ENCODE data around the gene LYSMD3. TPM values are rescaled to one million over a fixed set of nuclear protein-coding genes. Genes with fewer than 3 reads are reported as not detected.

Gene LYSMD3
- total RNA-seq, 3 donors from 2014 or later (not counting 1 experiment from before 2014, with no cell fraction given) = 15.2 to 27.9 (median 19.5) TPM

DNA sequence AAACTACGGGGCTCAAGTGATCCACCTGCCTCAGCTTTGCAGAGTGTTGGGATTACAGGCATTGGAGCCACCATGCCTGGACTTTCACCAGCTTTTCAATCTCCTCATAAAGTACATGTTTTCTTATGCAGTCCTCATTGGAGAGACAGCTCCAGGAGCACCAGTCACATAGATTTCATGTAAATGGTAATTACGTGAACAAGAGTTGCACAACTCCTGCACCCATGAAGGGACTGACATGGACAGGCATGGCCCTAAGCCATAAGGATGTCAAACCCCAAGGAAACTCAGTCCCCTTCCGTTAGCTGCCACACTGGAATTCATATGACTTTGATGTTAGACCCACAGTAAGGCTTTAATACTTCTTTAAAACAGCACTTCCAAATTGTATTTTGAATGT lies 21.6 kb upstream of the LYSMD3 start:
- Mint-ChIP-seq H3K9me3 (no peaks in the 10 kb centered on the region), H3K36me3 (no peaks in the 10 kb centered on the region), H3K27ac (no peak overlapping the region), H3K27me3 (ENCODE audit: low read depth in 2 of 2) (peaks cover 19 to 38% of the 10 kb centered on the region in 2 donors), H3K4me3 (no peak overlapping the region), H3K4me1 (no peaks in the 10 kb centered on the region)
- no peaks in the 10 kb centered on the region for H3K36me3 ChIP-seq (ENCODE audit: control insufficient read depth, insufficient read depth, low read length)
- ATAC-seq (no peak), DNase-seq (no peak)
- H3K27ac ChIP-seq (ENCODE audit: low read length) = no peak overlapping the region
- intact Hi-C loops (cut with micrococcal nuclease) = no loop called here
- H3K4me3 ChIP-seq (ENCODE audit: low read length) = no peak overlapping the region
- TF ChIP-seq, protein P1, sequence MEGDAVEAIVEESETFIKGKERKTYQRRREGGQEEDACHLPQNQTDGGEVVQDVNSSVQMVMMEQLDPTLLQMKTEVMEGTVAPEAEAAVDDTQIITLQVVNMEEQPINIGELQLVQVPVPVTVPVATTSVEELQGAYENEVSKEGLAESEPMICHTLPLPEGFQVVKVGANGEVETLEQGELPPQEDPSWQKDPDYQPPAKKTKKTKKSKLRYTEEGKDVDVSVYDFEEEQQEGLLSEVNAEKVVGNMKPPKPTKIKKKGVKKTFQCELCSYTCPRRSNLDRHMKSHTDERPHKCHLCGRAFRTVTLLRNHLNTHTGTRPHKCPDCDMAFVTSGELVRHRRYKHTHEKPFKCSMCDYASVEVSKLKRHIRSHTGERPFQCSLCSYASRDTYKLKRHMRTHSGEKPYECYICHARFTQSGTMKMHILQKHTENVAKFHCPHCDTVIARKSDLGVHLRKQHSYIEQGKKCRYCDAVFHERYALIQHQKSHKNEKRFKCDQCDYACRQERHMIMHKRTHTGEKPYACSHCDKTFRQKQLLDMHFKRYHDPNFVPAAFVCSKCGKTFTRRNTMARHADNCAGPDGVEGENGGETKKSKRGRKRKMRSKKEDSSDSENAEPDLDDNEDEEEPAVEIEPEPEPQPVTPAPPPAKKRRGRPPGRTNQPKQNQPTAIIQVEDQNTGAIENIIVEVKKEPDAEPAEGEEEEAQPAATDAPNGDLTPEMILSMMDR (IDR thresholded peaks at IDR 0.05) = no peak
- no peaks in the 10 kb centered on the region for H3K4me1 ChIP-seq (ENCODE audit: control insufficient read depth, insufficient read depth, low read length)
- 51% methylated on average over 3 of the region's 3 CpGs for WGBS (ENCODE audit: insufficient coverage)
- H3K9me3 ChIP-seq (ENCODE audit: control insufficient read depth, insufficient read depth, low read length) = no peaks in the 10 kb centered on the region
- H3K27me3 ChIP-seq (ENCODE audit: control insufficient read depth, insufficient read depth, low read length) = no peaks in the 10 kb centered on the region

DNA sequence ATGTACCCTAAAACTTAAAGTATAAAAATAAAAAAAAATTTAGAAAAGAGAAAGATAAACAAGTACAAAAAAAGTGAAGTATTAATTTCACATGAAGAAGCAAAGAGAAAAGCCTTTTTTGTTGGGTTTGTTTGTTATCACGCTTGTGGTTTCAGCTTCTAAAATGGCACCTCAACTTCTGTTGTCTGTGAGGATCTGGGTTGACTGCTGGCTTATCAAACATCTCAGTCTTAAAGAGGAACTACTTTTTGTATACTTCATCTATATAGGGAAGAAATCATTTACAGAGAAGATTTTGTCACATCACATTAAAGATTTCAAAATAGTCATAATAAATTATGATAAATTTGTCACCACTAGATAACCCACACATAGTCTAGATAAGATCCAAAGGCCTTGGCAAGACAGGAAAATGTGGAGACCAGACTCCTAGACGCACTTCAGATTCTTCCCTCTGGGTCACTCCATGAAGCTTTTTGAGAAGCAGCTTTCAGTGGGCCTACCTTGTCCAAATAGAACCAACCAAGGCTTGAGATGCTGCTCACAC lies 20.4 kb upstream of the LYSMD3 start:
- WGBS (ENCODE audit: insufficient coverage) = 54% methylated on average over 2 of the region's 2 CpGs
- H3K4me3 Mint-ChIP-seq = no peak overlapping the region
- H3K27me3 ChIP-seq (ENCODE audit: control insufficient read depth, insufficient read depth, low read length) = peaks cover 3% of the 10 kb centered on the region
- H3K9me3 ChIP-seq (ENCODE audit: control insufficient read depth, insufficient read depth, low read length) = no peaks in the 10 kb centered on the region
- H3K4me3 ChIP-seq (ENCODE audit: low read length) = no peak overlapping the region
- H3K9me3 Mint-ChIP-seq = no peaks in the 10 kb centered on the region
- no peaks in the 10 kb centered on the region for H3K36me3 ChIP-seq (ENCODE audit: control insufficient read depth, insufficient read depth, low read length)
- H3K36me3 Mint-ChIP-seq = no peaks in the 10 kb centered on the region
- TF ChIP-seq, protein P1 (IDR thresholded peaks at IDR 0.05) = no peak
- H3K4me1 Mint-ChIP-seq = no peaks in the 10 kb centered on the region
- DNase-seq (no peak), ATAC-seq (peak in 1 of 3 donors; percentile 81)
- H3K4me1 ChIP-seq (ENCODE audit: control insufficient read depth, insufficient read depth, low read length) = no peaks in the 10 kb centered on the region
- no peak overlapping the region for H3K27ac Mint-ChIP-seq
- intact Hi-C loops (cut with micrococcal nuclease) = no loop called here
- peaks cover 21 to 28% of the 10 kb centered on the region in 2 donors for H3K27me3 Mint-ChIP-seq (ENCODE audit: low read depth in 2 of 2)
- H3K27ac ChIP-seq (ENCODE audit: low read length) = no peak overlapping the region

DNA sequence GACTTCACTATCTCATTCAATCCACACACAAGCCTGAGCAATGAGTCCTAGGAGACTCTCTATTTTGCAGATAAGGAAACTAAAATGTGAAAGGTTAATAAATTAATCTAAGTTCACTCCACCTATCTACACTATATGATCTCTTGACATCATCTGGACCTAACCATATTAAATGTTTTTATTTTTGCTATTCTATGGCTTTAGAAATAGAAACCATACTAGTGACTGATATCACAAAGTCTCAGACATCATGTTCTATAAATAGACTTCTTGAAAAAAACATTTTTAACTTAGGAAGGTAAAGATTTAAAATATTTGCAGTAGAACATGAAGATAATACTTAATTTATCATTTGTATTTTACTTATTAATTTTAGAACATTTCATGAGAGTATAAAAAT lies 19.8 kb upstream of the LYSMD3 start:
- Histone ChIP-seq H3K4me1 (ENCODE audit: control insufficient read depth, insufficient read depth, low read length) (no peaks in the 10 kb centered on the region), H3K27me3 (ENCODE audit: control insufficient read depth, insufficient read depth, low read length) (peaks cover 3% of the 10 kb centered on the region), H3K36me3 (ENCODE audit: control insufficient read depth, insufficient read depth, low read length) (no peaks in the 10 kb centered on the region), H3K4me3 (ENCODE audit: low read length) (no peak overlapping the region), H3K9me3 (ENCODE audit: control insufficient read depth, insufficient read depth, low read length) (no peaks in the 10 kb centered on the region), H3K27ac (ENCODE audit: low read length) (no peak overlapping the region)
- peaks cover 23 to 27% of the 10 kb centered on the region in 2 donors for H3K27me3 Mint-ChIP-seq (ENCODE audit: low read depth in 2 of 2)
- H3K36me3 Mint-ChIP-seq = no peaks in the 10 kb centered on the region
- H3K4me1 Mint-ChIP-seq = no peaks in the 10 kb centered on the region
- TF ChIP-seq, protein P1 (IDR thresholded peaks at IDR 0.05) = no peak
- intact Hi-C loops (cut with micrococcal nuclease) = no loop called here
- DNase-seq (no peak), ATAC-seq (no peak)
- H3K4me3 Mint-ChIP-seq = no peak overlapping the region
- no peak overlapping the region for H3K27ac Mint-ChIP-seq
- no peaks in the 10 kb centered on the region for H3K9me3 Mint-ChIP-seq

DNA sequence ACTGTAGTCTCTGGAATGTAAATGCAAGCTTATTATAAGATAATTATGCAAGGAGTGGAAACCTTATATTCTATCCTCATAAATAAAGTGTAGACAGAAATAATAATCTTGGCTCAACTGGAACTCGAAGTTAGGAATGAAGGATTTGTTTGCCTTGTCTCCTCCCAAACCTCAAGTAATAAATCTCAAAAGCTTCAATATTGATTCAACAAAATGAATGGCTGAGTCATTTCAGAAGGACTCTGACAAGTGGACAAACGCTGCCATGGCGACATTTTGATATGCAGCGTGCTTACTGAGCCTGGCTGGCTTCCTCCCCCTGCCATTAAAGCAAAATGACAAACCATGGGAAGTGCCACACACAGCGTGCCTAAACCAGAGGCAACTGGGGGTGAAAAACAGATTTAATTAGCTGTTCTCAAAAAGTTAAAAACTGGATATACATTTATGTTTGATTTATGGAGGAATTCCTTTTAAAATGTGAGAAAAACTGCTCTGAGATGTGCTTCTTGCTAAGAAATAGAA lies 18.7 kb upstream of the LYSMD3 start:
- intact Hi-C loops (cut with micrococcal nuclease) = no loop called here
- Mint-ChIP-seq H3K4me1 (no peaks in the 10 kb centered on the region), H3K9me3 (no peaks in the 10 kb centered on the region), H3K27me3 (ENCODE audit: low read depth in 2 of 2) (peaks cover 22 to 30% of the 10 kb centered on the region in 2 donors), H3K27ac (no peak overlapping the region), H3K36me3 (no peaks in the 10 kb centered on the region), H3K4me3 (no peak overlapping the region)
- Histone ChIP-seq H3K27ac (ENCODE audit: low read length) (no peak overlapping the region), H3K4me1 (ENCODE audit: control insufficient read depth, insufficient read depth, low read length) (no peaks in the 10 kb centered on the region), H3K27me3 (ENCODE audit: control insufficient read depth, insufficient read depth, low read length) (peaks cover 3% of the 10 kb centered on the region), H3K4me3 (ENCODE audit: low read length) (no peak overlapping the region), H3K36me3 (ENCODE audit: control insufficient read depth, insufficient read depth, low read length) (no peaks in the 10 kb centered on the region), H3K9me3 (ENCODE audit: control insufficient read depth, insufficient read depth, low read length) (no peaks in the 10 kb centered on the region)
- WGBS (ENCODE audit: insufficient coverage) = 74% methylated on average over 5 of the region's 5 CpGs
- ATAC-seq (no peak), DNase-seq (no peak)
- TF ChIP-seq, protein P1 (IDR thresholded peaks at IDR 0.05) = no peak
